ENCODE data around the gene LSM14A. TPM values are rescaled to one million over a fixed set of nuclear protein-coding genes. Genes with fewer than 3 reads are reported as not detected.
"Not testable (repeated sequence)": the region's sequence is repeated elsewhere in the genome, so short reads cannot be mapped to it uniquely, and the experiment has no call there.

The LSM14A gene
- total RNA-seq, 2 experiments from 2014 or later = 112 to 116 TPM

GRCh38 chr19:34246340-34246739 is 74.0 kb downstream of the LSM14A start:
- H3K27me3 Mint-ChIP-seq = no peaks in the 10 kb centered on the region
- CTCF ChIA-PET = interaction anchor here (0.7 kb wide), 1 partner anchor 112 kb away, joined by 3 read pairs; no protein-coding TSS in a partner anchor
- no peak for ATAC-seq
- peaks cover 2% of the 10 kb centered on the region for H3K4me1 Mint-ChIP-seq
- no peak overlapping the region for H3K27ac Mint-ChIP-seq
- H3K36me3 Mint-ChIP-seq = no peaks in the 10 kb centered on the region
- no peak overlapping the region for H3K4me3 Mint-ChIP-seq
- DNase-seq = no peak
- H3K9me3 Mint-ChIP-seq (ENCODE audit: low read depth) = no peaks in the 10 kb centered on the region

- Mint-ChIP-seq H3K4me1 (peaks cover 5% of the 10 kb centered on the region), H3K4me3 (no peak overlapping the region)
- CTCF ChIA-PET = interaction anchor here (1.4 kb wide), 1 partner anchor 13 kb away, joined by 3 read pairs; no protein-coding TSS in a partner anchor
Observed at GRCh38 chr19:34248941-34249340, 76.6 kb downstream of the LSM14A start.

GRCh38 chr19:34253167-34253566 is 80.9 kb downstream of the LSM14A start:
- ATAC-seq; H3K27ac Mint-ChIP-seq; DNase-seq; H3K9me3 Mint-ChIP-seq (ENCODE audit: low read depth); H3K36me3 Mint-ChIP-seq; H3K27me3 Mint-ChIP-seq; CTCF ChIA-PET: not testable (repeated sequence)
- H3K4me1 Mint-ChIP-seq = peaks cover 17% of the 10 kb centered on the region
- peak overlapping the region; percentile 83 for H3K4me3 Mint-ChIP-seq

More at GRCh38 chr19:34248941-34249340, 76.6 kb downstream of the LSM14A start:
- ATAC-seq (no peak), DNase-seq (no peak)
- no peaks in the 10 kb centered on the region for H3K36me3 Mint-ChIP-seq
- H3K27me3 Mint-ChIP-seq = no peaks in the 10 kb centered on the region
- H3K27ac Mint-ChIP-seq = no peak overlapping the region
- H3K9me3 Mint-ChIP-seq (ENCODE audit: low read depth) = no peaks in the 10 kb centered on the region

DNA sequence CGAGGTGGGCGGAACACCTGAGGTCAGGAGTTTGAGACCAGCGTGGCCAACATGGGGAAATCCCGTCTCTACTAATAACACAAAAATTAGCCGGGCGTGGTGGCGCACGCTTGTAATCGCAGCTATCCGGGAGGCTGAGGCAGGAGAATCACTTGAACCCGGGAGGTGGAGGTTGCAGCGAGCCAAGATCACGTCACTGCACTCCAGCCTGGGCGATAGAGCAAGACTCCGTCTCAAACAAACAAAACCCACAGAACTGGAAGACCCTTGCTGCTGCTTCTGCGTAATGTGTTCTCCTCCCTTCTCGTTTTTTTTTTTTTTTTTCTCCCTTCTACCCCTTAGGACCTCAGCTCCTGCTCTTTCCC is 81.4 kb downstream of the LSM14A start:
- CTCF ChIA-PET = not testable (repeated sequence)

GRCh38 chr19:34254046-34254697 is 81.9 kb downstream of the LSM14A start, which contains the start of gene GARRE1:
Gene GARRE1, plus strand, starts transcription at chr19:34254554. Its CDS starts 45,920 bp downstream, at chr19:34300474.
- Mint-ChIP-seq H3K27me3 (no peaks in the 10 kb centered on the region), H3K36me3 (no peaks in the 10 kb centered on the region), H3K4me3 (peak within 1 kb of the TSS; percentile 83), H3K9me3 (ENCODE audit: low read depth) (no peaks in the 10 kb centered on the region), H3K27ac (peak within 1 kb of the TSS; percentile 93), H3K4me1 (peaks cover 17% of the 10 kb centered on the region)
- ATAC-seq (peak; percentile 98), DNase-seq (peak; percentile 89)
- CTCF ChIA-PET = no interaction called here

More for the DNA sequence above, 81.4 kb downstream of the LSM14A start:
- Mint-ChIP-seq H3K4me3 (peak overlapping the region; percentile 83), H3K4me1 (peaks cover 17% of the 10 kb centered on the region), H3K27ac (peak overlapping the region; percentile 93)
- H3K9me3 Mint-ChIP-seq (ENCODE audit: low read depth); DNase-seq; H3K36me3 Mint-ChIP-seq; H3K27me3 Mint-ChIP-seq; ATAC-seq: not testable (repeated sequence)

GRCh38 chr19:34254698-34255432 is 82.6 kb downstream of the LSM14A start:
- peak; percentile 58 for ATAC-seq
- H3K4me3 Mint-ChIP-seq = peak overlapping the region; percentile 83
- no peaks in the 10 kb centered on the region for H3K36me3 Mint-ChIP-seq
- peak overlapping the region; percentile 79 for H3K27ac Mint-ChIP-seq
- DNase-seq = peak; percentile 50
- H3K4me1 Mint-ChIP-seq = peaks cover 17% of the 10 kb centered on the region
- no peaks in the 10 kb centered on the region for H3K27me3 Mint-ChIP-seq
- no peaks in the 10 kb centered on the region for H3K9me3 Mint-ChIP-seq (ENCODE audit: low read depth)
- CTCF ChIA-PET = no interaction called here

GRCh38 chr19:34255546-34255945 is 83.2 kb downstream of the LSM14A start:
- H3K27me3 Mint-ChIP-seq = no peaks in the 10 kb centered on the region
- H3K4me1 Mint-ChIP-seq = peaks cover 17% of the 10 kb centered on the region
- no peak overlapping the region for H3K27ac Mint-ChIP-seq
- H3K36me3 Mint-ChIP-seq = no peaks in the 10 kb centered on the region
- H3K4me3 Mint-ChIP-seq = peak overlapping the region; percentile 76
- DNase-seq (no peak), ATAC-seq (no peak)
- CTCF ChIA-PET = no interaction called here
- no peaks in the 10 kb centered on the region for H3K9me3 Mint-ChIP-seq (ENCODE audit: low read depth)

- DNase-seq (no peak), ATAC-seq (no peak)
- Mint-ChIP-seq H3K36me3 (no peaks in the 10 kb centered on the region), H3K4me3 (no peak overlapping the region), H3K9me3 (ENCODE audit: low read depth) (no peaks in the 10 kb centered on the region), H3K27me3 (no peaks in the 10 kb centered on the region), H3K27ac (no peak overlapping the region), H3K4me1 (peaks cover 17% of the 10 kb centered on the region)
- CTCF ChIA-PET = interaction anchor here (1.0 to 1.7 kb wide), 2 partner anchors 13 to 89 kb away, joined by 3 to 4 read pairs; no protein-coding TSS in a partner anchor
Observed at GRCh38 chr19:34256835-34257558, 84.7 kb downstream of the LSM14A start.

DNA sequence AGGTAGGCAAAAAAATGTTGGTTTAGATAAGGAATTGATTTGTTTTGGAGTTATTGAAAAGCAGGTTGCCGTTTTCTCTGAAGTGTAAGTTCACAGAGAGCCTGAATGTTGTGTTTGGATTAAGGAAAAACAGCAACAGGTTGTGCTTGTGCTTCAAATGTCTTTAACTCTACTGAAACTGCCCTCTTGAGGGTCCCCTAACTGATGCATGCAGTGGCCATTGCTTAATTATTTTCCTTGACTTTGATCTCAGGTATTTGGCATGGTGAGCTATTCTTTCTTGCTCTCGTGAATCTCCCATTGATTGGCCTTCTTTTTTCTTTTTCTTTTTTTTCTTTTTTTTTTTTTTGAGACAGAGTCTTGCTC is 85.2 kb downstream of the LSM14A start:
- Mint-ChIP-seq H3K27ac (no peak overlapping the region), H3K4me3 (no peak overlapping the region), H3K4me1 (peaks cover 17% of the 10 kb centered on the region), H3K36me3 (no peaks in the 10 kb centered on the region), H3K9me3 (ENCODE audit: low read depth) (no peaks in the 10 kb centered on the region), H3K27me3 (no peaks in the 10 kb centered on the region)
- no peak for DNase-seq
- CTCF ChIA-PET = interaction anchor here (1.7 kb wide), 1 partner anchor 12 kb away, joined by 4 read pairs; no protein-coding TSS in a partner anchor
- no peak for ATAC-seq

DNA sequence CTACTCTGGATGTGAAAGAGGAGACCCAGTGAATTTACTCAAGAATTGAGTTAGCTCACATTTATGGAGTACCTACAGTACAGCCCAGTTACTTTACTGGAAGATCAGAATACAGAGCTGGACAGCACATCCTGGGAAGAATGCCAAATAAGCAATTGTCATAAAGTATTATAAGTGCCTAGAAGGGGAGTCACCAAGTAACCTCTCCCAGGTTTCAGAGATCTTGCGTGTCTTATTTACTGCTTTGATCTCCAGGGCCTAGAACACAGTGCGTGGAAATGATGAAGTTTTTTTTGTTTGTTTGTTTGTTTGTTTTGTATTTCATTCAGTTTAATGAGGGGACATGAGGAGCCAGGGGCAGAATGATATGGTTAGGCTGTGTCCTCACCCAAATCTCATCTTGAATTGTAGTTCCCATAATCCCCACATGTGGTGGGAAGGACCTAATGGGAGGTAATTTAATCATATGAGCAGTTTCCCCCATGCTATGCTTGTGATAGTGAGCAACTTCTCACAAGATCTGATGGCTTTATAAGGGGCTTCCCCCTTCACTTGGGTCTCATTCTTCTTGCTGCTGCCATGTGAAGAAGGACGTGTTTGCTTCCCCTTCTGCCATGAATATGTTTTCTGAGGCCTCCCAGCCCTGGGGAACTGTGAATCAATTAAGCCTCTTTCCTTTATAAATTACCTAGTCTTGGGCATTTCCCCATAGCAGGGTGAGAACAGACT is 87.2 kb downstream of the LSM14A start:
- Mint-ChIP-seq H3K36me3 (no peaks in the 10 kb centered on the region), H3K9me3 (ENCODE audit: low read depth) (no peaks in the 10 kb centered on the region), H3K27me3 (no peaks in the 10 kb centered on the region), H3K4me3 (no peak overlapping the region), H3K27ac (no peak overlapping the region), H3K4me1 (peaks cover 10% of the 10 kb centered on the region)
- ATAC-seq (no peak), DNase-seq (no peak)
- CTCF ChIA-PET = no interaction called here

DNA sequence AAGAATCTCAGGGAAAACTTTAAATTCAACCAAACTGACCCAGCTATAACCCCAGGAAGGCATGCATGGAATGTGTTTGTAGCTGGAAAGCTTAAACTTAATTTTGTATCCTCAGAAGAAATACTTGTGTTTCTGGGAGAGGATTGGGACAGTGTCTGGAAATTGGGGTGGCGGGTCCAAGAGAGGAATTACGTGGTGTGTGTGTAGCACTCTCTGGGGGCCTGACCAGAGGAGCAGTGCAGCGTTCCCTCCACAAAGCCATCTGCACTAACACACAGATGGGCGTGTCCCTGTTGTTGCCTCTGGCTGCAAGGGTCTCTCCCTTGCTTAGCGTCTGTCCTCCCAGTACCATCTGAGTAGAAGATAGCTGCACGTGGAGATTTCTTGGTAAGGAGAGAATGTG is 88.5 kb downstream of the LSM14A start:
- no peaks in the 10 kb centered on the region for H3K36me3 Mint-ChIP-seq
- H3K27me3 Mint-ChIP-seq = no peaks in the 10 kb centered on the region
- peaks cover 7% of the 10 kb centered on the region for H3K4me1 Mint-ChIP-seq
- DNase-seq = no peak
- CTCF ChIA-PET = interaction anchor here (1.5 kb wide), 1 partner anchor 86 kb away, joined by 7 read pairs; no protein-coding TSS in a partner anchor
- H3K27ac Mint-ChIP-seq = no peak overlapping the region
- H3K9me3 Mint-ChIP-seq (ENCODE audit: low read depth) = no peaks in the 10 kb centered on the region
- no peak overlapping the region for H3K4me3 Mint-ChIP-seq
- no peak for ATAC-seq

GRCh38 chr19:34261334-34262109 is 89.2 kb downstream of the LSM14A start:
- Mint-ChIP-seq H3K27ac (no peak overlapping the region), H3K9me3 (ENCODE audit: low read depth) (no peaks in the 10 kb centered on the region), H3K36me3 (no peaks in the 10 kb centered on the region), H3K27me3 (no peaks in the 10 kb centered on the region), H3K4me3 (no peak overlapping the region), H3K4me1 (peaks cover 7% of the 10 kb centered on the region)
- DNase-seq (no peak), ATAC-seq (no peak)
- CTCF ChIA-PET = interaction anchor here (1.3 to 1.7 kb wide), 3 partner anchors 41 to 104 kb away, joined by 3 to 7 read pairs (median 4); no protein-coding TSS in a partner anchor

Measured in activated CD8-positive, alpha-beta memory T cell treated with anti-CD3 and anti-CD28 coated beads, Interleukin-2, amount 10 ng/mL, durations not matched to agents 7 days and 5 days (primary cell).